Activated CD8-positive, alpha-beta memory T cell treated with anti-CD3 and anti-CD28 coated beads, Interleukin-2, amount 10 ng/mL, durations not matched to agents 7 days and 5 days (primary cell): ENCODE results near the gene TMEM258. TPM values are rescaled to one million over a fixed set of nuclear protein-coding genes. Genes with fewer than 3 reads are reported as not detected.
A peak's percentile ranks its signal among the peaks of the same experiment; 100 is the strongest.

Experiments
- ATAC-seq: fragments of 150-1000 bp; cut with Tn5 transposase; one replicate; pipeline ENCODE4 v1.10.0; 2021; ENCODE audit warnings: moderate library complexity
- CTCF ChIA-PET: fragments of 350-600 bp; sonication (Branson Sonifier 250); formaldehyde crosslinking; loops from one replicate; lab custom pipeline; 2021; ENCODE audit warnings: antibody characterized with exemption; lab: Charles Lee
- DNase-seq: peaks from one replicate; pipeline ENCODE4 v3.0.0-alpha.2; 2020
- H3K27ac Mint-ChIP-seq: one replicate; pipeline ENCODE4 v1.8.0; 2021; ENCODE audit warnings: mild to moderate bottlenecking, mixed read lengths
- H3K27me3 Mint-ChIP-seq: one replicate; pipeline ENCODE4 v1.8.0; 2021; ENCODE audit warnings: mixed read lengths
- H3K36me3 Mint-ChIP-seq: one replicate; pipeline ENCODE4 v1.8.0; 2021; ENCODE audit warnings: mild to moderate bottlenecking, mixed read lengths
- H3K4me1 Mint-ChIP-seq: one replicate; pipeline ENCODE4 v1.8.0; 2021; ENCODE audit warnings: mixed read lengths
- H3K4me3 Mint-ChIP-seq: one replicate; pipeline ENCODE4 v1.8.0; 2021; ENCODE audit warnings: mild to moderate bottlenecking, moderate library complexity, mixed read lengths
- H3K9me3 Mint-ChIP-seq: one replicate; pipeline ENCODE4 v1.8.0; 2022; ENCODE audit warnings: low read depth, mixed read lengths
- total RNA-seq, 2 experiments: library from RNA; stranded (reverse); gene quantifications; one replicate each; pipeline ENCODE4 v1.2.3, GENCODE V29; 2021

TMEM258 gene
- total RNA-seq, 2 experiments from 2014 or later, result 138 to 157 TPM

DNA sequence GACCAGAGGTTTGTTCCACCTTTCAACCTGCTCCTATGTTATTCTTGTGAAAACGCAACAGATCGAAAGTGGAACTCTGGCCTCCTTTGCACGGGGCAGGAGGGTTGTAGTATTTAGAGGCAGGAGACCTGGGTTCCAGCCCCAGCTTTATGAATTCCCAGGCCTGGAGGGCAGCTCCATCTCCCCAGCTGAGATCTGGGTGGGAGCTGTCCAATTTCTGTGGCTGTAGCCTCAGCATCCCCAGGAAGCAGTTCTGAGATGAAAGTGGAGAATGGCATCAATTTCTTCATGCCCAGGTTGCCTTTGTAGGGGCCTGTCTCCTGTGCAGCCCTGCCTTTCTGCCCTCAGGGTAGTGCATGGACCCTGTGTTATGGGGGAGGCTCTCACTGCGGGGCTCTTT, 39.8 kb upstream of the TMEM258 start:
- H3K4me1 Mint-ChIP-seq, result peaks cover 66% of the 10 kb centered on the region
- CTCF ChIA-PET, result interaction anchor here (2.4 to 7.4 kb wide), 2 partner anchors 16 to 34 kb away, joined by 10 to 61 read pairs; partner anchors contain the start of gene FADS1
- DNase-seq (no peak), ATAC-seq (no peak)
- peaks cover 3% of the 10 kb centered on the region for H3K27me3 Mint-ChIP-seq
- H3K36me3 Mint-ChIP-seq, result peaks cover 31% of the 10 kb centered on the region
- H3K9me3 Mint-ChIP-seq, result no peaks in the 10 kb centered on the region
- H3K27ac Mint-ChIP-seq, result peak overlapping the region; percentile 52
- H3K4me3 Mint-ChIP-seq, result no peak overlapping the region

DNA sequence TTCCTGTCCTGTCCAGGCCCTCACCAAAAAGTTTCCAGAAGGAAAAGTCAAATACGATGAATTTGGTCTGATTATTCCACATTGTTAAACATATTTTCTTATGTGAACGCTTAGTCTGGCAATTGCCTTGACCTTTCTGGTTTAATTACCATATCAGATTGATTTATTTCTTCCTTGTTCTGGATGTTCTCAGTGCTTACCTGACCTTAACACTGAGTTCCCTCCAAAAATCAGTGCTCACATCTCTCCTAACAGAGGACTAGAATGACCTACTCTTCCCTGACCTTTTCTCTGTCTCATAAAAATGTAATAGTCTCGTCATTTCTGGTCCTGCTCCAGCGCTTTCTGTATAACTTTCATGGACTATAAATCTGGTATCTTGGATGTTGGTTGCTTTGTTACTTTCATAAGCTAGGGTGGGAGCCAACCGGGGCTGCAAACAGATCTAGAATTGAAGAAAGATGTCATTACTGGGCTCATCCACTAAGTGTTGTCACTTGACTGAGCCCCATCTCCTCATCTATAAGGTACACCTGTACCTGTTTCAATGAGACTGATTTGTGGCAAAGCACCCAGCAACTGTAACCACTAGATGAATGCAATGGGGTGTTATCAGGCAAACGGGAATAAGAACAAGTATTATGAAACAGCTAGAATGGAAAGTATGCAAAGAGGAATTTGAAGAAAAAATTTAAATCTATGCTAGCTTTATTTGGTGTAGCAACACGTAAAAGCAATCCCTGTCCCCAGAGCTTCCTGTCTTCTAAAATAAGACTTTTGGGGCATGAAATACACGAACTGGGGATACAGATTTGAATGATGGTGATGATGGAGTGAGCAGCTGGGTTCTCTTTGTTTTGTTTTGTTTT, 38.1 kb upstream of the TMEM258 start:
- Mint-ChIP-seq H3K9me3 (no peaks in the 10 kb centered on the region), H3K4me3 (peak overlapping the region; percentile 85), H3K27ac (peak overlapping the region; percentile 57), H3K4me1 (peaks cover 68% of the 10 kb centered on the region), H3K27me3 (peaks cover 11% of the 10 kb centered on the region), H3K36me3 (peaks cover 26% of the 10 kb centered on the region)
- DNase-seq (no peak), ATAC-seq (no peak)
- CTCF ChIA-PET, result interaction anchor here (0.6 to 7.4 kb wide), 6 partner anchors 14 to 252 kb away, joined by 3 to 61 read pairs (median 4); partner anchors contain the start of gene FADS1

GRCh38 chr11:61829806-61830205, 37.4 kb upstream of the TMEM258 start:
- CTCF ChIA-PET, result interaction anchor here (0.6 to 7.4 kb wide), 6 partner anchors 10 to 252 kb away, joined by 3 to 61 read pairs (median 5); partner anchors contain the start of gene FADS1
- Mint-ChIP-seq H3K4me1 (peaks cover 63% of the 10 kb centered on the region), H3K27ac (no peak overlapping the region), H3K9me3 (no peaks in the 10 kb centered on the region), H3K4me3 (peak overlapping the region; percentile 85), H3K27me3 (peaks cover 11% of the 10 kb centered on the region), H3K36me3 (peaks cover 25% of the 10 kb centered on the region)
- DNase-seq (no peak), ATAC-seq (no peak)

- peak overlapping the region; percentile 85 for H3K4me3 Mint-ChIP-seq
- peaks cover 14% of the 10 kb centered on the region for H3K27me3 Mint-ChIP-seq
- CTCF ChIA-PET, result interaction anchor here (0.7 to 7.4 kb wide), 12 partner anchors 8 to 253 kb away, joined by 3 to 61 read pairs (median 4); partner anchors contain the start of genes FADS1, FEN1 and TMEM258
- H3K27ac Mint-ChIP-seq, result peak overlapping the region; percentile 90
- peaks cover 22% of the 10 kb centered on the region for H3K36me3 Mint-ChIP-seq
- H3K9me3 Mint-ChIP-seq, result no peaks in the 10 kb centered on the region
- DNase-seq (peak; percentile 68), ATAC-seq (peak; percentile 54)
- H3K4me1 Mint-ChIP-seq, result peaks cover 53% of the 10 kb centered on the region
These were observed 36.4 kb upstream of the TMEM258 start for GRCh38 chr11:61828629-61829407.

GRCh38 chr11:61828379-61828628, 35.9 kb upstream of the TMEM258 start:
- peaks cover 14% of the 10 kb centered on the region for H3K27me3 Mint-ChIP-seq
- no peaks in the 10 kb centered on the region for H3K9me3 Mint-ChIP-seq
- peaks cover 48% of the 10 kb centered on the region for H3K4me1 Mint-ChIP-seq
- no peak for ATAC-seq
- DNase-seq, result no peak
- H3K36me3 Mint-ChIP-seq, result peaks cover 19% of the 10 kb centered on the region
- peak overlapping the region; percentile 85 for H3K4me3 Mint-ChIP-seq
- H3K27ac Mint-ChIP-seq, result peak overlapping the region; percentile 90
- CTCF ChIA-PET, result interaction anchor here (0.7 to 7.4 kb wide), 10 partner anchors 8 to 254 kb away, joined by 3 to 61 read pairs (median 4); partner anchors contain the start of gene FADS1

DNA sequence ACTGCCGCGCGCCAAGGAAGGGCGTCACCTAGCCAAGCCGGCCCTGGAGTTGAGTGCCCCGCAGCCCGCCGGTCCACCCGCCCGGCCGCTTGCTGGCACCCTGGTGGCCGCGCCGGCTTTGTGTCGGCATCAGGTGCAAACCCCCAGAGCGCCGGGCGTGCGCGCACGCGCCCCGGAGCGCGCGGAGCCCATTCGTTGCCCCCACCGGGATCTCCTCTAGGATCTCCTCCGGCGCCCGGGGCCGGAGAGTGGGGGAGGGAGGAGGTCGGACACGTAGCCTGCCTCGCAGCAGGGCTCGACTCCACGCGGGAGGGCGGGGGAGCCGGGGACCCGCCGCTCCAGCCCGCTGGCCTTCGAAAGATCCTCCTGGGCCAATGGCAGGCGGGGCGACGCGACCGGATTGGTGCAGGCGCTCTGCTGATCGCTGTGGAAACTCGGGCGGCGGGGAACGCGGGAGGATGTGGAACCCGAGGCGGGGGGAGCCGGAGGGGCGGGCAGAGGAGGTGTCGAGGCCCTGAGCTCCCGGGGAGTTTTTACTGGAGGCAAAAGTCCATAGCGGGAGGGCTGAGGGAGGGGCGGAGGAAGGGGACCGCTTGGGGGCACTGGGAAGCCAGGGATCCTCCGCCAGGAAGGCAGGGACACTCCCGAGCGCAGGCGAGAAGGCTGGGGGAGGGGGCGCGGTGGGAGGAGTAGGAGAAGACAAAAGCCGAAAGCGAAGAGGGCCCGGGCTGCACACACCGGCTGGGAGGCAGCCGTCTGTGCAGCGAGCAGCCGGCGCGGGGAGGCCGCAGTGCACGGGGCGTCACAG, 35.4 kb upstream of the TMEM258 start, which contains the start of gene FADS2:
FADS2 (plus strand) TSS at position 730 of the 808 bp plus-strand sequence. CDS start 91 bp downstream, outside the sequence.
- Mint-ChIP-seq H3K27ac (peak within 1 kb of the TSS; percentile 90), H3K36me3 (peaks cover 19% of the 10 kb centered on the region), H3K9me3 (no peaks in the 10 kb centered on the region), H3K4me1 (peaks cover 43% of the 10 kb centered on the region), H3K4me3 (peak within 1 kb of the TSS; percentile 85), H3K27me3 (peaks cover 17% of the 10 kb centered on the region)
- CTCF ChIA-PET, result interaction anchor here (0.6 to 7.4 kb wide), 8 partner anchors 9 to 254 kb away, joined by 3 to 61 read pairs (median 4); partner anchors contain the start of gene FADS1
- peak; percentile 89 for ATAC-seq
- peak; percentile 94 for DNase-seq

GRCh38 chr11:61826930-61827570, 34.7 kb upstream of the TMEM258 start:
- H3K36me3 Mint-ChIP-seq, result peaks cover 18% of the 10 kb centered on the region
- H3K27ac Mint-ChIP-seq, result peak overlapping the region; percentile 90
- CTCF ChIA-PET, result interaction anchor here (0.6 to 7.4 kb wide), 2 partner anchors 11 to 28 kb away, joined by 3 to 61 read pairs; partner anchors contain the start of gene FADS1
- H3K4me1 Mint-ChIP-seq, result peaks cover 38% of the 10 kb centered on the region
- peaks cover 17% of the 10 kb centered on the region for H3K27me3 Mint-ChIP-seq
- H3K4me3 Mint-ChIP-seq, result peak overlapping the region; percentile 85
- DNase-seq (no peak), ATAC-seq (no peak)
- H3K9me3 Mint-ChIP-seq, result no peaks in the 10 kb centered on the region

GRCh38 chr11:61820174-61820573, 27.8 kb upstream of the TMEM258 start:
- Mint-ChIP-seq H3K36me3 (peaks cover 6% of the 10 kb centered on the region), H3K27me3 (peaks cover 20% of the 10 kb centered on the region), H3K9me3 (no peaks in the 10 kb centered on the region), H3K27ac (no peak overlapping the region), H3K4me3 (no peak overlapping the region), H3K4me1 (peaks cover 6% of the 10 kb centered on the region)
- CTCF ChIA-PET, result interaction anchor here (0.9 to 1.4 kb wide), 2 partner anchors 9 to 23 kb away, joined by 5 read pairs; no protein-coding TSS in a partner anchor
- DNase-seq, result no peak
- ATAC-seq, result no peak

GRCh38 chr11:61817471-61818202, 25.2 kb upstream of the TMEM258 start:
- H3K27me3 Mint-ChIP-seq, result peaks cover 15% of the 10 kb centered on the region
- peak overlapping the region; percentile 24 for H3K27ac Mint-ChIP-seq

DNA sequence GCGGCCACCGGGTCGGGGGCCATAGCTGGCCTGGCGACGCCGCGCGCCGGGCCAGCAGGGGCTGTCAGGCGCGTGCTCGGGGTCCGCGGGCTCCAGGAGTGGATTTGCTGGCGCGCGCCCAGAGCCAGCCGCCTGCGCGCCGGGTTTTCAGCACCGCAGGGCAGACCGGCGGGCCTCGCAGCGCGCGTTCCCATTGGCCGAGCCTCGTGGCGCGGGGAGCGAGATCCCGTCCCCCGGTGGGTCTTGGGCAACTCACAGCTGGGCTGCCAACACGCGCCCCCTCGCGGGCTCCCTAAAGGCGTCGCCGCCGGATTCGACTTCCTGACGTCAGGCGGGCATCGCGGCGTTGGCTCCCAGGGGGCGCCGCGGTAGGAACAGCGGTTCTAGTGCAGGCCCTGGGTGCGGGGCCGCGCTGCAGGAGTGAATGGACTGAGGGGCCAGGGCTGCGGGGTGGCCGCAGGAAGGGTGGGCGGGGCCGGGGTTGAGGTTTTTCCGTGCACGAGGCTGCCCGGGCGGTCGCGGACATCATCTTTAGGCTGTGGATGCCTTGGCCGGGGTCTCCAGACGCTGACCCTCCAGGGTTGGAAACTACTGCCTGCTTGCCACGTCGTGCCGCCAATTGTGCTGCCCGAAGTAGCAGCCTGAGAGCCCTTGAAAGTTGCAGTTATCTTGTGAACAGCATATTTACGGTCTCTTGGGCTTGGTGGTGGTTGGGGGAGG, 24.5 kb upstream of the TMEM258 start, which contains the start of gene FADS1:
FADS1 (minus strand) TSS at position 268 of the 720 bp plus-strand sequence; CDS start at position 194, 74 bp downstream.
- H3K27me3 Mint-ChIP-seq, result peaks cover 15% of the 10 kb centered on the region
- peak within 1 kb of the TSS; percentile 92 for H3K4me3 Mint-ChIP-seq
- peak within 1 kb of the TSS; percentile 91 for H3K27ac Mint-ChIP-seq
- peaks cover 19% of the 10 kb centered on the region for H3K36me3 Mint-ChIP-seq
- DNase-seq (peak; percentile 88), ATAC-seq (peak; percentile 67)
- H3K4me1 Mint-ChIP-seq, result peaks cover 11% of the 10 kb centered on the region
- CTCF ChIA-PET, result interaction anchor here (1.5 to 10.5 kb wide), 4 partner anchors 12 to 20 kb away, joined by 3 to 173 read pairs (median 34); partner anchors contain the start of genes FADS2, FEN1 and TMEM258
- no peaks in the 10 kb centered on the region for H3K9me3 Mint-ChIP-seq

More at GRCh38 chr11:61817471-61818202, 25.2 kb upstream of the TMEM258 start:
- H3K36me3 Mint-ChIP-seq, result peaks cover 14% of the 10 kb centered on the region
- CTCF ChIA-PET, result interaction anchor here (1.0 to 10.5 kb wide), 5 partner anchors 10 to 81 kb away, joined by 3 to 173 read pairs (median 7); partner anchors contain the start of genes FADS2, FEN1 and TMEM258
- H3K4me3 Mint-ChIP-seq, result peak overlapping the region; percentile 92
- ATAC-seq, result no peak
- H3K4me1 Mint-ChIP-seq, result peaks cover 11% of the 10 kb centered on the region
- no peak for DNase-seq
- H3K9me3 Mint-ChIP-seq, result no peaks in the 10 kb centered on the region
